IPS-11a (cell line): ENCODE results near the gene LTA.

ENCODE experiments used
- H3K4me3 ChIP-seq: one replicate; pipeline ENCODE4 v1.5.1; 2013; ENCODE audit warnings: low read depth, low read length, control low read depth

Gene LTA

GRCh38 chr6:31572041-31572911 lies at the start of gene LTA:
LTA (plus strand) TSS chr6:31572289; CDS start chr6:31572743, 454 bp downstream.
- H3K4me3 ChIP-seq, result no peak within 1 kb of the TSS

- H3K4me3 ChIP-seq, result no peak overlapping the region
Observed at GRCh38 chr6:31525553-31525931, 46.5 kb upstream of the LTA start.

- no peak overlapping the region for H3K4me3 ChIP-seq
Observed at GRCh38 chr6:31525932-31526591, 46.0 kb upstream of the LTA start.

- H3K4me3 ChIP-seq, result no peak overlapping the region
Observed at GRCh38 chr6:31528307-31528777, 43.7 kb upstream of the LTA start.

GRCh38 chr6:31528821-31529328 lies 43.2 kb upstream of the LTA start, which contains the start of gene MCCD1:
MCCD1 (plus strand) TSS chr6:31528962; CDS start chr6:31529015, 53 bp downstream.
- no peak within 1 kb of the TSS for H3K4me3 ChIP-seq

- H3K4me3 ChIP-seq, result no peak overlapping the region
Observed at GRCh38 chr6:31529329-31530150, 42.5 kb upstream of the LTA start.

- no peak overlapping the region for H3K4me3 ChIP-seq
Observed at GRCh38 chr6:31530659-31531058, 41.4 kb upstream of the LTA start.

GRCh38 chr6:31531162-31531561 lies 40.9 kb upstream of the LTA start:
- H3K4me3 ChIP-seq, result no peak overlapping the region

GRCh38 chr6:31531771-31532643 lies 40.1 kb upstream of the LTA start:
- no peak overlapping the region for H3K4me3 ChIP-seq

GRCh38 chr6:31532644-31533454 lies 39.2 kb upstream of the LTA start:
- H3K4me3 ChIP-seq, result no peak overlapping the region

GRCh38 chr6:31533455-31533841 lies 38.6 kb upstream of the LTA start:
- no peak overlapping the region for H3K4me3 ChIP-seq

GRCh38 chr6:31534011-31534410 lies 38.1 kb upstream of the LTA start:
- H3K4me3 ChIP-seq, result no peak overlapping the region

- no peak overlapping the region for H3K4me3 ChIP-seq
Observed at GRCh38 chr6:31534521-31535040, 37.5 kb upstream of the LTA start.

GRCh38 chr6:31535538-31536324 lies 36.4 kb upstream of the LTA start:
- no peak overlapping the region for H3K4me3 ChIP-seq

- no peak overlapping the region for H3K4me3 ChIP-seq
Observed at GRCh38 chr6:31538805-31539400, 33.2 kb upstream of the LTA start.

GRCh38 chr6:31540640-31541039 lies 31.4 kb upstream of the LTA start:
- H3K4me3 ChIP-seq, result peak overlapping the region; percentile 79

GRCh38 chr6:31541059-31541657 lies 30.9 kb upstream of the LTA start:
- H3K4me3 ChIP-seq, result peak overlapping the region; percentile 79
